ENCODE measurements around the gene PGAP6. TPM values are rescaled to one million over a fixed set of nuclear protein-coding genes. Genes with fewer than 3 reads are reported as not detected.

The PGAP6 gene
- total and polyA plus RNA-seq, 2 of the 4 experiments (the other 2 are of a cell fraction), result 49.1 to 124 TPM

DNA sequence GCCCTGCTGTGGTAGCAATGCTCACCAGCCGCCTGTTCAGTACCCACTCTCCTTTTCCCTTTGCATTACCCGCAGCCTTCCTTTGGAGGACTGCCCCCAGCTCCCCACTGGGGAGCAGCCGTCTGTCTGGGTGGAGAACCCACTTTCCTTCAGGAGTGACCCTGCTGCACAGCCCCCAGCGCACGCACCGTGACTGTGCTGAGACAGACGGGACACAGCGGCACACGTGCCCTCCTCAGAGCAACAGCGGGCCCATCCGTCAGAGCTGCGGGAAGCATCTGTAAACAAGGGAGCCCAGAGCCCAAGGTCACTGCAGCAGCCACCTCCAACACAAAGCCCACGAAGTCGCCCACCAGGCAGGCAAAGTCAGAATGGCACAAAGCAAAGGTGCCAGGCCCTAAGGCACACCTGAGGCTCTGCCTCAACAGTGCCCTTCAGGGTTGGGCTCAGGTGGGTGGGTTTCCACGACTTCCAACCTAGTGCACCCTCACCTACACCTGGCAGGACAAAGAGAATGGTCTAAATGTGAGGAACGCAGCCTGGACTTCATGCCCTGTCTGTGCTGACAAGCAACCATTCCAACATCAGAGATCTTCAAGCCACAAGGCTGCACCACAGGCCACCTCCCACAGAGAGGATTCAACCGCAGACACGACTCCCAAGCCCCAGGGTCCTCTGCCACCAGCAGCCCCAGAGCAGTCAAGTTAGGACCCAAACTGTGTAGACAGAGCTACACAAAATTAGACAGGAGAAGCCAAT is 39.1 kb downstream of the PGAP6 start:
- Histone ChIP-seq H3K56ac (ENCODE audit: extremely low read depth, insufficient read depth, low read length) (no peak overlapping the region), H2BK20ac (ENCODE audit: low read depth, low read length) (no peak overlapping the region), H3K9me1 (ENCODE audit: insufficient read depth, low read length) (peaks cover 9% of the 10 kb centered on the region; the same call in 1 of the 2 replicates), H3K4me2 (ENCODE audit: low read depth, low read length) (no peak overlapping the region), H4K91ac (ENCODE audit: insufficient read depth, low read depth, low read length) (no peak overlapping the region), H3K4me1 (ENCODE audit: control insufficient read depth, insufficient read depth, low read length) (peaks cover 6% of the 10 kb centered on the region), H2BK120ac (ENCODE audit: low read depth, low read length) (no peak overlapping the region), H3K4ac (ENCODE audit: low read depth, low read length) (no peak overlapping the region), H3K27me3 (ENCODE audit: control insufficient read depth, insufficient read depth, low read length) (no peaks in the 10 kb centered on the region), H4K20me1 (ENCODE audit: insufficient read depth, low read length) (peaks cover 74% of the 10 kb centered on the region), H3K36me3 (ENCODE audit: control insufficient read depth, insufficient read depth, low read length) (peaks cover 17% of the 10 kb centered on the region), H4K5ac (ENCODE audit: low read depth, low read length) (no peak overlapping the region), H3K9ac (ENCODE audit: low read depth, low read length) (no peak overlapping the region), H3K14ac (replicated peaks; ENCODE audit: low read depth, low read length) (no peak overlapping the region), H4K8ac (ENCODE audit: low read depth in 2 of 2, low read length in 2 of 2) (no peak overlapping the region), H2AFZ (replicated peaks; ENCODE audit: low read length, poor library complexity) (no peak overlapping the region), H2AK9ac (replicated peaks; ENCODE audit: low read depth, low read length, poor library complexity) (no peak overlapping the region), H2BK5ac (ENCODE audit: low read depth, low read length, poor library complexity, severe bottlenecking) (no peak overlapping the region), H3K9me3 (ENCODE audit: control insufficient read depth, insufficient read depth, low read length) (no peaks in the 10 kb centered on the region), H3K79me1 (ENCODE audit: low read depth in 1 of 2, low read length in 2 of 2) (peaks cover 24 to 79% of the 10 kb centered on the region in 2 experiments), H2AK5ac (ENCODE audit: low read depth, low read length) (no peak overlapping the region), H3K4me3 (ENCODE audit: insufficient read depth, low read depth, low read length) (no peak overlapping the region), H3K18ac (ENCODE audit: low read depth, low read length) (no peak overlapping the region), H2BK15ac (ENCODE audit: low read depth, low read length) (no peak overlapping the region), H3K23ac (ENCODE audit: low read depth, low read length) (no peak overlapping the region), H3K27ac (ENCODE audit: insufficient read depth, low read length) (no peak overlapping the region)
- BruUV-seq (replicated peaks), result no TSS peak
- DNase-seq (no peak), ATAC-seq (ENCODE audit: low read depth) (no peak)
- in situ Hi-C loops (cut with MboI; ENCODE audit: low sequenced_read_pairs), result no loop called here
- TF ChIP-seq RAD21 (IDR thresholded peaks at IDR 0.05; ENCODE audit: low read length) (no peak), RFX5 (IDR thresholded peaks at IDR 0.05; ENCODE audit: low read depth, low read length) (no peak), CEBPB (IDR thresholded peaks at IDR 0.05; ENCODE audit: low read depth, low read length) (no peak), MAFK (IDR thresholded peaks at IDR 0.05; ENCODE audit: low read depth, low read length) (no peak), NFE2L2 (IDR thresholded peaks at IDR 0.05; ENCODE audit: low read depth, low read length) (no peak), MAZ (IDR thresholded peaks at IDR 0.05; ENCODE audit: borderline replicate concordance, low read depth, low read length) (no peak), RCOR1 (IDR thresholded peaks at IDR 0.05; ENCODE audit: insufficient replicate concordance, low read length) (no peak), MXI1 (IDR thresholded peaks at IDR 0.05; ENCODE audit: borderline replicate concordance, low read depth, low read length) (no peak), FOS (IDR thresholded peaks at IDR 0.05; ENCODE audit: low read depth, low read length) (no peak), SMC3 (IDR thresholded peaks at IDR 0.05; ENCODE audit: low read depth, low read length) (no peak), BHLHE40 (IDR thresholded peaks at IDR 0.05; ENCODE audit: low read depth, low read length) (no peak), POLR2A (IDR thresholded peaks at IDR 0.05; ENCODE audit: low read depth, low read length) (no peak)
- TF ChIP-seq, protein P1, sequence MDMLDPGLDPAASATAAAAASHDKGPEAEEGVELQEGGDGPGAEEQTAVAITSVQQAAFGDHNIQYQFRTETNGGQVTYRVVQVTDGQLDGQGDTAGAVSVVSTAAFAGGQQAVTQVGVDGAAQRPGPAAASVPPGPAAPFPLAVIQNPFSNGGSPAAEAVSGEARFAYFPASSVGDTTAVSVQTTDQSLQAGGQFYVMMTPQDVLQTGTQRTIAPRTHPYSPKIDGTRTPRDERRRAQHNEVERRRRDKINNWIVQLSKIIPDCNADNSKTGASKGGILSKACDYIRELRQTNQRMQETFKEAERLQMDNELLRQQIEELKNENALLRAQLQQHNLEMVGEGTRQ (IDR thresholded peaks at IDR 0.05; ENCODE audit: low read depth, low read length), result no peak
- TF ChIP-seq, protein P2, sequence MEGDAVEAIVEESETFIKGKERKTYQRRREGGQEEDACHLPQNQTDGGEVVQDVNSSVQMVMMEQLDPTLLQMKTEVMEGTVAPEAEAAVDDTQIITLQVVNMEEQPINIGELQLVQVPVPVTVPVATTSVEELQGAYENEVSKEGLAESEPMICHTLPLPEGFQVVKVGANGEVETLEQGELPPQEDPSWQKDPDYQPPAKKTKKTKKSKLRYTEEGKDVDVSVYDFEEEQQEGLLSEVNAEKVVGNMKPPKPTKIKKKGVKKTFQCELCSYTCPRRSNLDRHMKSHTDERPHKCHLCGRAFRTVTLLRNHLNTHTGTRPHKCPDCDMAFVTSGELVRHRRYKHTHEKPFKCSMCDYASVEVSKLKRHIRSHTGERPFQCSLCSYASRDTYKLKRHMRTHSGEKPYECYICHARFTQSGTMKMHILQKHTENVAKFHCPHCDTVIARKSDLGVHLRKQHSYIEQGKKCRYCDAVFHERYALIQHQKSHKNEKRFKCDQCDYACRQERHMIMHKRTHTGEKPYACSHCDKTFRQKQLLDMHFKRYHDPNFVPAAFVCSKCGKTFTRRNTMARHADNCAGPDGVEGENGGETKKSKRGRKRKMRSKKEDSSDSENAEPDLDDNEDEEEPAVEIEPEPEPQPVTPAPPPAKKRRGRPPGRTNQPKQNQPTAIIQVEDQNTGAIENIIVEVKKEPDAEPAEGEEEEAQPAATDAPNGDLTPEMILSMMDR (conservative IDR thresholded peaks at IDR 0.05; ENCODE audit: low read depth, low read length), result no peak
- CTCF ChIA-PET, result no interaction called here
- WGBS, 2 experiments (ENCODE audit: extremely low coverage in 2 of 2, insufficient read length in 1 of 2), result 95% methylated on average over 6 of the region's 18 CpGs; no CpG with 5 or more reads in 1 of the 2 experiments
- intact Hi-C loops (cut with micrococcal nuclease), result no loop called here
- dilution Hi-C loops (cut with HindIII; ENCODE audit: low sequenced_read_pairs, unreplicated experiment), result no loop called here
- POLR2A ChIA-PET (ENCODE audit: unreplicated experiment), result no interaction called here
